Measurements from ENCODE around the gene SPAG16. TPM values are rescaled to one million over a fixed set of nuclear protein-coding genes. Genes with fewer than 3 reads are reported as not detected.

The SPAG16 gene
- total RNA-seq, 1 experiment from 2014 or later: 21.5 TPM

- TF ChIP-seq CTCF (IDR thresholded peaks at IDR 0.05; ENCODE audit: insufficient read depth in 1 of 2, low read depth in 1 of 2, low read length in 1 of 2, severe bottlenecking in 1 of 2, unreplicated experiment in 1 of 2): no peak
- H3K27me3 Mint-ChIP-seq (ENCODE audit: insufficient read depth, unreplicated experiment): no peaks in the 10 kb centered on the region
- POLR2A ChIA-PET: no interaction called here
- no peaks in the 10 kb centered on the region for H3K4me1 Mint-ChIP-seq (ENCODE audit: low read depth, unreplicated experiment)
- no peaks in the 10 kb centered on the region for H3K36me3 Mint-ChIP-seq (ENCODE audit: insufficient read depth, unreplicated experiment)
- DNase-seq: no peak
- CTCF ChIA-PET: no interaction called here
- H3K9me3 ChIP-seq: no peaks in the 10 kb centered on the region; the same call in 1 of the 2 replicates
- H3K9me3 Mint-ChIP-seq (ENCODE audit: unreplicated experiment): peaks cover 11% of the 10 kb centered on the region
- intact Hi-C loops (cut with micrococcal nuclease; ENCODE audit: unreplicated experiment): no loop called here
- BruUV-seq (replicated peaks): no TSS peak
- no peak overlapping the region for H3K27ac Mint-ChIP-seq (ENCODE audit: unreplicated experiment)
- H3K36me3 ChIP-seq (ENCODE audit: control insufficient read depth, insufficient read depth, low read length): no peaks in the 10 kb centered on the region
- H3K4me1 ChIP-seq: no peaks in the 10 kb centered on the region
- no peak overlapping the region for H3K4me3 Mint-ChIP-seq (ENCODE audit: unreplicated experiment)
- H3K27me3 ChIP-seq (replicated peaks; ENCODE audit: control insufficient read depth, insufficient read depth, low read length): no peaks in the 10 kb centered on the region
- H3K4me3 ChIP-seq (ENCODE audit: low read depth, low read length): no peak overlapping the region
Measured at GRCh38 chr2:213914510-213914909, 630.2 kb downstream of the SPAG16 start.

- Mint-ChIP-seq H3K27ac (ENCODE audit: unreplicated experiment) (no peak overlapping the region), H3K27me3 (ENCODE audit: insufficient read depth, unreplicated experiment) (no peaks in the 10 kb centered on the region), H3K9me3 (ENCODE audit: unreplicated experiment) (peaks cover 42% of the 10 kb centered on the region), H3K4me1 (ENCODE audit: low read depth, unreplicated experiment) (no peaks in the 10 kb centered on the region), H3K4me3 (ENCODE audit: unreplicated experiment) (no peak overlapping the region), H3K36me3 (ENCODE audit: insufficient read depth, unreplicated experiment) (no peaks in the 10 kb centered on the region)
- Histone ChIP-seq H3K4me1 (no peaks in the 10 kb centered on the region), H3K36me3 (ENCODE audit: control insufficient read depth, insufficient read depth, low read length) (no peaks in the 10 kb centered on the region), H3K4me3 (ENCODE audit: low read depth, low read length) (no peak overlapping the region), H3K9me3 (peaks cover 7% of the 10 kb centered on the region; the same call in 1 of the 2 replicates), H3K27me3 (replicated peaks; ENCODE audit: control insufficient read depth, insufficient read depth, low read length) (no peaks in the 10 kb centered on the region)
- TF ChIP-seq CTCF (IDR thresholded peaks at IDR 0.05; ENCODE audit: insufficient read depth in 1 of 2, low read depth in 1 of 2, low read length in 1 of 2, severe bottlenecking in 1 of 2, unreplicated experiment in 1 of 2): no peak
- POLR2A ChIA-PET: no interaction called here
- BruUV-seq (replicated peaks): no TSS peak
- intact Hi-C loops (cut with micrococcal nuclease; ENCODE audit: unreplicated experiment): no loop called here
- CTCF ChIA-PET: no interaction called here
- DNase-seq: no peak
Measured at GRCh38 chr2:213920014-213920413, 635.8 kb downstream of the SPAG16 start.

- POLR2A ChIA-PET: no interaction called here
- no TSS peak for BruUV-seq (replicated peaks)
- intact Hi-C loops (cut with micrococcal nuclease; ENCODE audit: unreplicated experiment): no loop called here
- Mint-ChIP-seq H3K9me3 (ENCODE audit: unreplicated experiment) (peaks cover 41% of the 10 kb centered on the region), H3K27me3 (ENCODE audit: insufficient read depth, unreplicated experiment) (no peaks in the 10 kb centered on the region), H3K36me3 (ENCODE audit: insufficient read depth, unreplicated experiment) (no peaks in the 10 kb centered on the region), H3K4me1 (ENCODE audit: low read depth, unreplicated experiment) (no peaks in the 10 kb centered on the region), H3K27ac (ENCODE audit: unreplicated experiment) (no peak overlapping the region), H3K4me3 (ENCODE audit: unreplicated experiment) (no peak overlapping the region)
- Histone ChIP-seq H3K36me3 (ENCODE audit: control insufficient read depth, insufficient read depth, low read length) (no peaks in the 10 kb centered on the region), H3K4me3 (ENCODE audit: low read depth, low read length) (no peak overlapping the region), H3K9me3 (peaks cover 7% of the 10 kb centered on the region; the same call in 1 of the 2 replicates), H3K27me3 (replicated peaks; ENCODE audit: control insufficient read depth, insufficient read depth, low read length) (no peaks in the 10 kb centered on the region), H3K4me1 (no peaks in the 10 kb centered on the region)
- no peak for DNase-seq
- CTCF ChIA-PET: no interaction called here
- no peak for TF ChIP-seq CTCF (IDR thresholded peaks at IDR 0.05; ENCODE audit: insufficient read depth in 1 of 2, low read depth in 1 of 2, low read length in 1 of 2, severe bottlenecking in 1 of 2, unreplicated experiment in 1 of 2)
Measured at GRCh38 chr2:213923543-213923942, 639.3 kb downstream of the SPAG16 start.
